ENCODE results near the gene BCL2L1. TPM values are rescaled to one million over a fixed set of nuclear protein-coding genes. Genes with fewer than 3 reads are reported as not detected.

The BCL2L1 gene
- total and polyA plus RNA-seq, 2 experiments from 2014 or later: 42.4 to 110 TPM

DNA sequence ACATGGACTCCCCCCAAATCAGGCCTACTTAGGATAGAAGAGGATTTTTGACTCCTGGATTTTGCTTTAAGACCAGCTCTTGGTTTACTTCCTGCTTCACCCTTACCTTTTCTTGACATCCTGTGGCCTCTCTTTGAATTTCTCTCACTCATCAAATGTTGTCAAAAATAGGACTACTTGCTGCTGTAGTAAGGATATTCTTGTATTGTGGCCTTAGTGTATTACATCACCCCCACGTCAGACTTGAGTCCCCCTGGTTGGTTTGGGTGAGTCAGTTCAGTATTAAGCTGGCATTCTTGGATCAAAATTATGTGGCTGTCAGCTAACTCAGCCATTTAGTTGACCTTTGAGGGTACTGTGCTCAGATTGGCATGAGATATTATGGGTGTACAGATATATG, 17.5 kb upstream of the BCL2L1 start:
- no peaks in the 10 kb centered on the region for H3K9me2 ChIP-seq (ENCODE audit: insufficient read depth)
- H3F3A ChIP-seq (replicated peaks; ENCODE audit: low read depth): no peaks in the 10 kb centered on the region; the same call in 1 of the 2 replicates
- H3K4me1 ChIP-seq (ENCODE audit: insufficient read depth): peaks cover 16% of the 10 kb centered on the region
- H2AFZ ChIP-seq: no peak overlapping the region
- ATAC-seq: no peak
- peaks cover 4% of the 10 kb centered on the region for H3K27me3 Mint-ChIP-seq (ENCODE audit: insufficient read depth, low read depth, poor library complexity)
- H3K27me3 ChIP-seq (ENCODE audit: insufficient read depth): no peaks in the 10 kb centered on the region
- no peaks in the 10 kb centered on the region; the same call in 2 of the 3 replicates for H3K4me1 Mint-ChIP-seq
- H3K36me3 ChIP-seq (ENCODE audit: insufficient read depth): peaks cover 24% of the 10 kb centered on the region
- peaks cover 36% of the 10 kb centered on the region for H4K20me1 ChIP-seq (replicated peaks; ENCODE audit: insufficient read depth)
- H3K79me2 ChIP-seq (replicated peaks; ENCODE audit: insufficient read depth): peaks cover 60% of the 10 kb centered on the region
- H3K4me3 Mint-ChIP-seq: no peak overlapping the region
- peaks cover 28% of the 10 kb centered on the region for H3K36me3 Mint-ChIP-seq (ENCODE audit: low read depth)
- no peak for DNase-seq (ENCODE audit: low spot score)
- no peak for TF ChIP-seq POLR2AphosphoS5 (IDR thresholded peaks at IDR 0.05; ENCODE audit: low read depth)
- TF ChIP-seq EZH2 (IDR thresholded peaks at IDR 0.05; ENCODE audit: low read depth, unreplicated experiment): no peak
- TF ChIP-seq, protein P1, sequence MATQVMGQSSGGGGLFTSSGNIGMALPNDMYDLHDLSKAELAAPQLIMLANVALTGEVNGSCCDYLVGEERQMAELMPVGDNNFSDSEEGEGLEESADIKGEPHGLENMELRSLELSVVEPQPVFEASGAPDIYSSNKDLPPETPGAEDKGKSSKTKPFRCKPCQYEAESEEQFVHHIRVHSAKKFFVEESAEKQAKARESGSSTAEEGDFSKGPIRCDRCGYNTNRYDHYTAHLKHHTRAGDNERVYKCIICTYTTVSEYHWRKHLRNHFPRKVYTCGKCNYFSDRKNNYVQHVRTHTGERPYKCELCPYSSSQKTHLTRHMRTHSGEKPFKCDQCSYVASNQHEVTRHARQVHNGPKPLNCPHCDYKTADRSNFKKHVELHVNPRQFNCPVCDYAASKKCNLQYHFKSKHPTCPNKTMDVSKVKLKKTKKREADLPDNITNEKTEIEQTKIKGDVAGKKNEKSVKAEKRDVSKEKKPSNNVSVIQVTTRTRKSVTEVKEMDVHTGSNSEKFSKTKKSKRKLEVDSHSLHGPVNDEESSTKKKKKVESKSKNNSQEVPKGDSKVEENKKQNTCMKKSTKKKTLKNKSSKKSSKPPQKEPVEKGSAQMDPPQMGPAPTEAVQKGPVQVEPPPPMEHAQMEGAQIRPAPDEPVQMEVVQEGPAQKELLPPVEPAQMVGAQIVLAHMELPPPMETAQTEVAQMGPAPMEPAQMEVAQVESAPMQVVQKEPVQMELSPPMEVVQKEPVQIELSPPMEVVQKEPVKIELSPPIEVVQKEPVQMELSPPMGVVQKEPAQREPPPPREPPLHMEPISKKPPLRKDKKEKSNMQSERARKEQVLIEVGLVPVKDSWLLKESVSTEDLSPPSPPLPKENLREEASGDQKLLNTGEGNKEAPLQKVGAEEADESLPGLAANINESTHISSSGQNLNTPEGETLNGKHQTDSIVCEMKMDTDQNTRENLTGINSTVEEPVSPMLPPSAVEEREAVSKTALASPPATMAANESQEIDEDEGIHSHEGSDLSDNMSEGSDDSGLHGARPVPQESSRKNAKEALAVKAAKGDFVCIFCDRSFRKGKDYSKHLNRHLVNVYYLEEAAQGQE (IDR thresholded peaks at IDR 0.05; ENCODE audit: unreplicated experiment): no peak
- no peak for TF ChIP-seq STAT1 (IDR thresholded peaks at IDR 0.05; ENCODE audit: unreplicated experiment)
- TF ChIP-seq JUNB (IDR thresholded peaks at IDR 0.05; ENCODE audit: unreplicated experiment): no peak
- TF ChIP-seq, protein P2, sequence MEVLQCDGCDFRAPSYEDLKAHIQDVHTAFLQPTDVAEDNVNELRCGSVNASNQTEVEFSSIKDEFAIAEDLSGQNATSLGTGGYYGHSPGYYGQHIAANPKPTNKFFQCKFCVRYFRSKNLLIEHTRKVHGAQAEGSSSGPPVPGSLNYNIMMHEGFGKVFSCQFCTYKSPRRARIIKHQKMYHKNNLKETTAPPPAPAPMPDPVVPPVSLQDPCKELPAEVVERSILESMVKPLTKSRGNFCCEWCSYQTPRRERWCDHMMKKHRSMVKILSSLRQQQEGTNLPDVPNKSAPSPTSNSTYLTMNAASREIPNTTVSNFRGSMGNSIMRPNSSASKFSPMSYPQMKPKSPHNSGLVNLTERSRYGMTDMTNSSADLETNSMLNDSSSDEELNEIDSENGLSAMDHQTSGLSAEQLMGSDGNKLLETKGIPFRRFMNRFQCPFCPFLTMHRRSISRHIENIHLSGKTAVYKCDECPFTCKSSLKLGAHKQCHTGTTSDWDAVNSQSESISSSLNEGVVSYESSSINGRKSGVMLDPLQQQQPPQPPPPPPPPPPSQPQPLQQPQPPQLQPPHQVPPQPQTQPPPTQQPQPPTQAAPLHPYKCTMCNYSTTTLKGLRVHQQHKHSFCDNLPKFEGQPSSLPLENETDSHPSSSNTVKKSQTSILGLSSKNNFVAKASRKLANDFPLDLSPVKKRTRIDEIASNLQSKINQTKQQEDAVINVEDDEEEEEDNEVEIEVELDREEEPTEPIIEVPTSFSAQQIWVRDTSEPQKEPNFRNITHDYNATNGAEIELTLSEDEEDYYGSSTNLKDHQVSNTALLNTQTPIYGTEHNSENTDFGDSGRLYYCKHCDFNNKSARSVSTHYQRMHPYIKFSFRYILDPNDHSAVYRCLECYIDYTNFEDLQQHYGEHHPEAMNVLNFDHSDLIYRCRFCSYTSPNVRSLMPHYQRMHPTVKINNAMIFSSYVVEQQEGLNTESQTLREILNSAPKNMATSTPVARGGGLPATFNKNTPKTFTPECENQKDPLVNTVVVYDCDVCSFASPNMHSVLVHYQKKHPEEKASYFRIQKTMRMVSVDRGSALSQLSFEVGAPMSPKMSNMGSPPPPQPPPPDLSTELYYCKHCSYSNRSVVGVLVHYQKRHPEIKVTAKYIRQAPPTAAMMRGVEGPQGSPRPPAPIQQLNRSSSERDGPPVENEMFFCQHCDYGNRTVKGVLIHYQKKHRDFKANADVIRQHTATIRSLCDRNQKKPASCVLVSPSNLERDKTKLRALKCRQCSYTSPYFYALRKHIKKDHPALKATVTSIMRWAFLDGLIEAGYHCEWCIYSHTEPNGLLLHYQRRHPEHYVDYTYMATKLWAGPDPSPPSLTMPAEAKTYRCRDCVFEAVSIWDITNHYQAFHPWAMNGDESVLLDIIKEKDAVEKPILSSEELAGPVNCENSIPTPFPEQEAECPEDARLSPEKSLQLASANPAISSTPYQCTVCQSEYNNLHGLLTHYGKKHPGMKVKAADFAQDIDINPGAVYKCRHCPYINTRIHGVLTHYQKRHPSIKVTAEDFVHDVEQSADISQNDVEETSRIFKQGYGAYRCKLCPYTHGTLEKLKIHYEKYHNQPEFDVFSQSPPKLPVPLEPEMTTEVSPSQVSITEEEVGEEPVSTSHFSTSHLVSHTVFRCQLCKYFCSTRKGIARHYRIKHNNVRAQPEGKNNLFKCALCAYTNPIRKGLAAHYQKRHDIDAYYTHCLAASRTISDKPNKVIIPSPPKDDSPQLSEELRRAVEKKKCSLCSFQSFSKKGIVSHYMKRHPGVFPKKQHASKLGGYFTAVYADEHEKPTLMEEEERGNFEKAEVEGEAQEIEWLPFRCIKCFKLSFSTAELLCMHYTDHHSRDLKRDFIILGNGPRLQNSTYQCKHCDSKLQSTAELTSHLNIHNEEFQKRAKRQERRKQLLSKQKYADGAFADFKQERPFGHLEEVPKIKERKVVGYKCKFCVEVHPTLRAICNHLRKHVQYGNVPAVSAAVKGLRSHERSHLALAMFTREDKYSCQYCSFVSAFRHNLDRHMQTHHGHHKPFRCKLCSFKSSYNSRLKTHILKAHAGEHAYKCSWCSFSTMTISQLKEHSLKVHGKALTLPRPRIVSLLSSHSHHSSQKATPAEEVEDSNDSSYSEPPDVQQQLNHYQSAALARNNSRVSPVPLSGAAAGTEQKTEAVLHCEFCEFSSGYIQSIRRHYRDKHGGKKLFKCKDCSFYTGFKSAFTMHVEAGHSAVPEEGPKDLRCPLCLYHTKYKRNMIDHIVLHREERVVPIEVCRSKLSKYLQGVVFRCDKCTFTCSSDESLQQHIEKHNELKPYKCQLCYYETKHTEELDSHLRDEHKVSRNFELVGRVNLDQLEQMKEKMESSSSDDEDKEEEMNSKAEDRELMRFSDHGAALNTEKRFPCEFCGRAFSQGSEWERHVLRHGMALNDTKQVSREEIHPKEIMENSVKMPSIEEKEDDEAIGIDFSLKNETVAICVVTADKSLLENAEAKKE (CRISPR knock-in tag; IDR thresholded peaks at IDR 0.05): no peak
- TF ChIP-seq, protein P3, sequence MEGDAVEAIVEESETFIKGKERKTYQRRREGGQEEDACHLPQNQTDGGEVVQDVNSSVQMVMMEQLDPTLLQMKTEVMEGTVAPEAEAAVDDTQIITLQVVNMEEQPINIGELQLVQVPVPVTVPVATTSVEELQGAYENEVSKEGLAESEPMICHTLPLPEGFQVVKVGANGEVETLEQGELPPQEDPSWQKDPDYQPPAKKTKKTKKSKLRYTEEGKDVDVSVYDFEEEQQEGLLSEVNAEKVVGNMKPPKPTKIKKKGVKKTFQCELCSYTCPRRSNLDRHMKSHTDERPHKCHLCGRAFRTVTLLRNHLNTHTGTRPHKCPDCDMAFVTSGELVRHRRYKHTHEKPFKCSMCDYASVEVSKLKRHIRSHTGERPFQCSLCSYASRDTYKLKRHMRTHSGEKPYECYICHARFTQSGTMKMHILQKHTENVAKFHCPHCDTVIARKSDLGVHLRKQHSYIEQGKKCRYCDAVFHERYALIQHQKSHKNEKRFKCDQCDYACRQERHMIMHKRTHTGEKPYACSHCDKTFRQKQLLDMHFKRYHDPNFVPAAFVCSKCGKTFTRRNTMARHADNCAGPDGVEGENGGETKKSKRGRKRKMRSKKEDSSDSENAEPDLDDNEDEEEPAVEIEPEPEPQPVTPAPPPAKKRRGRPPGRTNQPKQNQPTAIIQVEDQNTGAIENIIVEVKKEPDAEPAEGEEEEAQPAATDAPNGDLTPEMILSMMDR (conservative IDR thresholded peaks at IDR 0.05; ENCODE audit: low read depth in 2 of 2): no peak
- TF ChIP-seq EZH2phosphoT487 (IDR thresholded peaks at IDR 0.05; ENCODE audit: unreplicated experiment): no peak
- TF ChIP-seq, protein P4, sequence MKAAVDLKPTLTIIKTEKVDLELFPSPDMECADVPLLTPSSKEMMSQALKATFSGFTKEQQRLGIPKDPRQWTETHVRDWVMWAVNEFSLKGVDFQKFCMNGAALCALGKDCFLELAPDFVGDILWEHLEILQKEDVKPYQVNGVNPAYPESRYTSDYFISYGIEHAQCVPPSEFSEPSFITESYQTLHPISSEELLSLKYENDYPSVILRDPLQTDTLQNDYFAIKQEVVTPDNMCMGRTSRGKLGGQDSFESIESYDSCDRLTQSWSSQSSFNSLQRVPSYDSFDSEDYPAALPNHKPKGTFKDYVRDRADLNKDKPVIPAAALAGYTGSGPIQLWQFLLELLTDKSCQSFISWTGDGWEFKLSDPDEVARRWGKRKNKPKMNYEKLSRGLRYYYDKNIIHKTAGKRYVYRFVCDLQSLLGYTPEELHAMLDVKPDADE (IDR thresholded peaks at IDR 0.05): no peak
- no peak for TF ChIP-seq NANOG (IDR thresholded peaks at IDR 0.05; ENCODE audit: borderline replicate concordance)
- TF ChIP-seq CREB1 (CRISPR knock-in tag; IDR thresholded peaks at IDR 0.05; ENCODE audit: low read depth): no peak
- TF ChIP-seq ZNF114 (CRISPR knock-in tag; IDR thresholded peaks at IDR 0.05): no peak
- no peak for TF ChIP-seq ZNF331 (CRISPR knock-in tag; IDR thresholded peaks at IDR 0.05; ENCODE audit: low read depth)
- H3K9me3 Mint-ChIP-seq: no peaks in the 10 kb centered on the region
- H3K4me3 ChIP-seq: peak overlapping the region; percentile 81
- no peak overlapping the region for H3K27ac Mint-ChIP-seq
- H3K4me2 ChIP-seq: peak overlapping the region; percentile 91
- no peak overlapping the region for H3K27ac ChIP-seq (ENCODE audit: low read depth)

Data from GM23338 (cell line).